K562 (cell line): ENCODE data around the gene TLE6. TPM values are rescaled to one million over a fixed set of nuclear protein-coding genes. Genes with fewer than 3 reads are reported as not detected.

Source experiments
- ATAC-seq: fragments of 200-7000 bp; cut with Tn5 transposase; 3 replicates; pipeline ENCODE4 v1.9.1; 2020; ENCODE audit warnings: moderate library complexity
- BruUV-seq: library from RNA; stranded (reverse); fragments of 400-500 nt; replicated peaks from 2 replicates; lab custom pipeline; 2021; lab: Mats Ljungman, UMichigan
- CTCF ChIA-PET: fragments of 300-600 bp; formaldehyde crosslinking; extraction: SDS; loops from one replicate; lab custom pipeline; 2021; ENCODE audit warnings: low intra/inter-chr PET ratio; lab: Yijun Ruan, JAX
- POLR2A ChIA-PET: fragments of 300-600, 350-650 bp; sonication (Branson Sonifier 250); formaldehyde crosslinking; extraction: SDS; loops from one replicate; lab custom pipeline; 2021; ENCODE audit warnings: antibody characterized with exemption, inconsistent platforms; lab: Yijun Ruan, JAX
- DNase-seq, 4 experiments: peaks; one replicate each; pipeline versions ENCODE4 v3.0.0 to v3.0.0-alpha.2; 2011 to 2018; ENCODE audit warnings: low spot score in 3 of 4, mixed read lengths in 3 of 4; ENCODE audit errors: extremely low read depth in 1 of 4
- FAIRE-seq: peaks from 2 replicates; lab custom pipeline; 2011; peaks lifted over from hg19 to GRCh38; lab: Jason Lieb, UNC
- H2AFZ ChIP-seq: 2 replicates; pipeline ENCODE4 v1.6.0; 2011; ENCODE audit warnings: low read depth, low read length, control low read depth, inconsistent platforms
- H3K27ac ChIP-seq: fragments of 200-600 bp; 3 replicates; pipeline ENCODE4 v1.8.0; 2011; ENCODE audit warnings: low read depth, mild to moderate bottlenecking, control low read depth, inconsistent platforms, low read length, moderate library complexity, mixed read lengths; ENCODE audit errors: extremely low read depth
- H3K27me3 ChIP-seq, 2 experiments: fragments of 300-600 bp in 1 of 2; 2 replicates in 1 of 2; 3 replicates in 1 of 2; pipeline versions ENCODE4 v1.6.0 to v1.8.0; 2011; ENCODE audit warnings: inconsistent platforms in 2 of 2, low read length in 2 of 2, mild to moderate bottlenecking in 1 of 2, mixed read lengths in 1 of 2, moderate library complexity in 1 of 2; ENCODE audit not compliant: control insufficient read depth in 2 of 2, insufficient read depth in 2 of 2
- H3K36me3 ChIP-seq: fragments of 300-600 bp; 3 replicates; pipeline ENCODE4 v1.8.0; 2011; ENCODE audit warnings: mild to moderate bottlenecking, low read length, inconsistent platforms; ENCODE audit not compliant: control insufficient read depth, insufficient read depth
- H3K4me1 ChIP-seq, 2 experiments: fragments of 200-600 bp in 1 of 2; replicated peaks in 1 of 2; 2 replicates in 1 of 2; 3 replicates in 1 of 2; pipeline versions ENCODE4 v1.5.1 to v1.8.0; 2011; ENCODE audit warnings: inconsistent platforms in 2 of 2, low read length in 2 of 2, mild to moderate bottlenecking in 1 of 2, mixed read lengths in 1 of 2, moderate library complexity in 1 of 2; ENCODE audit not compliant: control insufficient read depth in 2 of 2, insufficient read depth in 2 of 2
- H3K4me2 ChIP-seq: 2 replicates; pipeline ENCODE4 v1.6.1; 2011; ENCODE audit warnings: low read length, control low read depth, inconsistent platforms, mixed read lengths; ENCODE audit not compliant: insufficient read depth
- H3K4me3 ChIP-seq: fragments of 200-600 bp; sonication (generic), shearing (Covaris generic); 2 replicates; pipeline ENCODE4 v1.5.1; 2016; ENCODE audit warnings: control low read depth, inconsistent platforms
- H3K79me2 ChIP-seq: fragments of 200-600 bp; 3 replicates; pipeline ENCODE4 v1.8.0; 2011; ENCODE audit warnings: low read length, inconsistent platforms; ENCODE audit not compliant: control insufficient read depth, insufficient read depth
- H3K9ac ChIP-seq, 2 experiments: 2 replicates each; pipeline versions ENCODE4 v1.6.0 to v1.6.1; 2011; ENCODE audit warnings: low read depth in 2 of 2, low read length in 2 of 2, control low read depth in 1 of 2, inconsistent platforms in 1 of 2, mild to moderate bottlenecking in 1 of 2, mixed read lengths in 1 of 2; ENCODE audit not compliant: insufficient read depth in 1 of 2
- H3K9me1 ChIP-seq: one replicate; pipeline ENCODE4 v1.6.0; 2011; ENCODE audit warnings: inconsistent platforms, mild to moderate bottlenecking, low read length, moderate library complexity; ENCODE audit not compliant: control insufficient read depth, insufficient read depth
- H3K9me3 ChIP-seq: replicated peaks from 2 replicates; pipeline ENCODE4 v1.5.1; 2011; ENCODE audit warnings: low read depth, low read length, inconsistent platforms; ENCODE audit not compliant: control insufficient read depth, insufficient read depth
- H4K20me1 ChIP-seq: replicated peaks from 2 replicates; pipeline ENCODE4 v1.6.1; 2011; ENCODE audit warnings: low read length, inconsistent platforms, mixed read lengths; ENCODE audit not compliant: control insufficient read depth, insufficient read depth
- BCOR ChIP-seq: fragments of 450-650 bp; IDR thresholded peaks from 2 replicates; pipeline ENCODE4 v1.6.1; 2016
- BRF1 ChIP-seq: IDR thresholded peaks from 3 replicates; pipeline ENCODE4 v1.6.1; 2011; ENCODE audit warnings: borderline replicate concordance, mild to moderate bottlenecking; ENCODE audit not compliant: insufficient read length; ENCODE audit errors: extremely low read depth
- ELF1 ChIP-seq: fragments of 200-800 bp; sonication (Bioruptor generic); IDR thresholded peaks from 2 replicates; pipeline ENCODE4 v1.6.1; 2016; ENCODE audit warnings: missing genetic modification characterization, missing compliant biosample characterization
- FOXJ3 ChIP-seq: sonication (generic); formaldehyde crosslinking; IDR thresholded peaks from 2 replicates; pipeline ENCODE4 v1.4.0; 2020; ENCODE audit warnings: mild to moderate bottlenecking, missing genetic modification reagents
- GATA2 ChIP-seq: sonication (generic); formaldehyde crosslinking; IDR thresholded peaks from 2 replicates; pipeline ENCODE4 v1.4.0; 2020; ENCODE audit warnings: mild to moderate bottlenecking, missing genetic modification reagents
- HNRNPH1 ChIP-seq: fragments of 200-400 bp; formaldehyde crosslinking; optimal IDR thresholded peaks from 2 replicates; pipeline ENCODE3; 2017; ENCODE audit warnings: low read depth, mild to moderate bottlenecking, low read length, moderate library complexity
- HOMEZ ChIP-seq: fragments of 250-450 bp; sonication (Bioruptor Pico); IDR thresholded peaks from 2 replicates; pipeline ENCODE4 v1.4.0; 2020; ENCODE audit warnings: mild to moderate bottlenecking, moderate library complexity
- KDM1A ChIP-seq, 2 experiments: fragments of 450-650 bp; IDR thresholded peaks; 2 replicates each; pipeline ENCODE4 v1.6.1; 2016; ENCODE audit warnings: mild to moderate bottlenecking in 2 of 2
- MLLT1 ChIP-seq, 2 experiments: fragments of 450-650 bp; IDR thresholded peaks; 2 replicates each; pipeline ENCODE4 v1.6.1; 2016
- MYNN ChIP-seq, 2 experiments: sonication (generic); formaldehyde crosslinking in 1 of 2; IDR thresholded peaks; 2 replicates each; pipeline versions ENCODE4 v1.5.0 to v1.6.1; 2016 to 2020; ENCODE audit warnings: antibody characterized with exemption in 1 of 2, missing genetic modification reagents in 1 of 2
- NFIX ChIP-seq: fragments of 250-450 bp; sonication (Bioruptor Pico); IDR thresholded peaks from 2 replicates; pipeline ENCODE4 v1.4.0; 2020; ENCODE audit warnings: low read depth, mild to moderate bottlenecking, moderate library complexity
- NFRKB ChIP-seq: fragments of 450-650 bp; IDR thresholded peaks from 2 replicates; pipeline ENCODE4 v1.6.1; 2016; ENCODE audit warnings: low read depth
- OTX1 ChIP-seq: fragments of 450-650 bp; formaldehyde crosslinking; IDR thresholded peaks from 2 replicates; pipeline ENCODE4 v1.4.0; 2022; ENCODE audit warnings: mild to moderate bottlenecking
- PHB2 ChIP-seq: fragments of 450-650 bp; IDR thresholded peaks from 2 replicates; pipeline ENCODE4 v1.6.1; 2017; ENCODE audit warnings: low read depth
- SRSF1 ChIP-seq: fragments of 200-400 bp; formaldehyde crosslinking; IDR thresholded peaks from 2 replicates; pipeline ENCODE4 v1.6.1; 2017; ENCODE audit warnings: mild to moderate bottlenecking, low read depth, low read length, moderate library complexity
- TFAP4 ChIP-seq: sonication (generic); formaldehyde crosslinking; IDR thresholded peaks from 2 replicates; pipeline ENCODE4 v1.8.0; 2022; ENCODE audit warnings: missing genetic modification reagents, mild to moderate bottlenecking, moderate library complexity, borderline replicate concordance
- ZNF134 ChIP-seq: fragments of 250-450 bp; sonication (Bioruptor Pico); conservative IDR thresholded peaks from 2 replicates; pipeline ENCODE4 v1.4.0; 2020
- ZNF75A ChIP-seq: fragments of 450-650 bp; formaldehyde crosslinking; IDR thresholded peaks from 2 replicates; pipeline ENCODE4 v1.4.0; 2020; ENCODE audit warnings: mild to moderate bottlenecking
- ZNF766 ChIP-seq: fragments of 200-800 bp; sonication (Bioruptor generic); conservative IDR thresholded peaks from 2 replicates; pipeline ENCODE4 v1.6.1; 2016; ENCODE audit warnings: missing genetic modification characterization, missing compliant biosample characterization
- ZSCAN29 ChIP-seq: fragments of 450-650 bp; IDR thresholded peaks from 2 replicates; pipeline ENCODE4 v1.6.1; 2017
- WGBS: fragments of 100-300 bp; shearing (Covaris generic); methylation state at CpG from one replicate; pipeline ENCODE4 v1.1.6; 2016; ENCODE audit warnings: low coverage, mixed read lengths; ENCODE audit not compliant: insufficient coverage; ENCODE audit errors: missing lambda C conversion rate; 5-methylcytosine and 5-hydroxymethylcytosine counted together
- in situ Hi-C: fragments of 300-500 bp; cut with MboI; formaldehyde crosslinking; loops from 4 replicates; pipeline ENCODE4 v1.15.0; 2018; ENCODE audit warnings: inconsistent platforms, mixed read lengths
- intact Hi-C: fragments of 100-400 bp; cut with micrococcal nuclease; formaldehyde crosslinking; loops from 2 replicates; pipeline ENCODE4 v1.14.2; 2022
- polyA plus RNA-seq, 8 experiments: library from polyadenylated mRNA; depleted of rRNA in 4 of 8; stranded (reverse) in 5 of 8; unstranded in 3 of 8; fragments of >200 nt; fragmentation: Nextera tagmentation in 2 of 8; fragmentation: Illumina TruSeq in 1 of 8; extraction: Ambion mirVana in 2 of 8; extraction: Trizol in 1 of 8; gene quantifications; 2 replicates each; pipeline versions ENCODE4 v1.2.1 to v1.2.3, GENCODE V29; 2011 to 2014; ENCODE audit warnings: inconsistent platforms in 1 of 8, missing spikeins in 1 of 8
- total RNA-seq, 7 experiments: library from RNA; depleted of rRNA in 6 of 7; stranded (reverse); fragments of >200 nt in 6 of 7; fragmentation: Illumina TruSeq in 2 of 7; extraction: Trizol in 2 of 7; gene quantifications; 2 replicates each; pipeline versions ENCODE4 v1.2.1 to v1.2.3, GENCODE V29; 2011 to 2021; ENCODE audit warnings: low replicate concordance in 1 of 7

Gene TLE6
- total and polyA plus RNA-seq, 9 of the 15 experiments (the other 6 are each of a cell fraction or from before 2014, with no cell fraction given), result 1.1 to 6.1 (median 2.5) TPM

- Histone ChIP-seq H3K4me1 (peaks cover 11 to 29% of the 10 kb centered on the region in 2 experiments), H3K36me3 (no peaks in the 10 kb centered on the region), H3K79me2 (peaks cover 18% of the 10 kb centered on the region), H4K20me1 (peaks cover 9% of the 10 kb centered on the region), H3K27me3 (no peaks in the 10 kb centered on the region), H3K4me3 (peak within 1 kb of the TSS; percentile 90), H3K9me3 (0 out of 2 replicates have a peak, but pooled peaks cover 1% of the 10 kb centered on the region), H3K4me2 (peak within 1 kb of the TSS; percentile 83), H2AFZ (peak within 1 kb of the TSS; percentile 96), H3K9me1 (no peaks in the 10 kb centered on the region), H3K27ac (peak within 1 kb of the TSS; percentile 96), H3K9ac (peak within 1 kb of the TSS; percentile 77 to 96)
- FAIRE-seq, result peak; percentile 100
- TSS peak; percentile 91 for BruUV-seq
- ATAC-seq, result peak; percentile 98
- in situ Hi-C loops (no loop called here), intact Hi-C loops (no loop called here)
- ChIA-PET CTCF (no interaction called here), POLR2A (interaction anchor here (0.6 to 0.8 kb wide), 7 partner anchors 20 to 457 kb away, joined by 3 to 4 read pairs (median 3); no protein-coding TSS in a partner anchor)
- WGBS, result under 1% methylated on average over 67 of the region's 74 CpGs
- DNase-seq, result peak; percentile 99 to 100 (median 100)
- TF ChIP-seq HOMEZ (CRISPR knock-in tag), result 0 out of 2 replicates have a peak, but pooled peaks have one; percentile 60
- peak; percentile 84; the same call in 1 of the 2 replicates for TF ChIP-seq OTX1 (CRISPR knock-in tag)
- TF ChIP-seq MLLT1 (IDR thresholded peaks at IDR 0.05), result peak in 1 of 2 experiments; percentile 97; a peak in 2 of 4 replicates
- TF ChIP-seq HNRNPH1, result no peak
- TF ChIP-seq GATA2 (CRISPR knock-in tag), result no peak
- TF ChIP-seq FOXJ3 (CRISPR knock-in tag), result no peak
- TF ChIP-seq PHB2, result no peak
- TF ChIP-seq BCOR, result peak; percentile 86
- TF ChIP-seq NFRKB, result no peak
- peak; percentile 79 for TF ChIP-seq TFAP4 (CRISPR knock-in tag)
- TF ChIP-seq ELF1, result no peak
- no peak for TF ChIP-seq MYNN (IDR thresholded peaks at IDR 0.05)
- TF ChIP-seq MYNN (CRISPR knock-in tag; IDR thresholded peaks at IDR 0.05), result no peak
- TF ChIP-seq ZSCAN29, result peak; percentile 63
- 0 out of 2 replicates have a peak, but pooled peaks have one; percentile 2 for TF ChIP-seq ZNF766 (CRISPR knock-in tag)
- no peak; a peak in 1 of 4 replicates for TF ChIP-seq KDM1A (IDR thresholded peaks at IDR 0.05)
- TF ChIP-seq SRSF1, result no peak
- TF ChIP-seq NFIX, result no peak
- TF ChIP-seq ZNF75A (CRISPR knock-in tag), result no peak
- no peak for TF ChIP-seq ZNF134 (CRISPR knock-in tag)
- TF ChIP-seq BRF1, result no peak
Measured at GRCh38 chr19:2944775-2945574, 32.4 kb upstream of the TLE6 start, which contains the start of gene ZNF77. ZNF77 (minus strand) TSS chr19:2944971; CDS start chr19:2944840, 131 bp downstream.
